Stimulated activated CD8-positive, alpha-beta memory T cell treated with anti-CD3 and anti-CD28 coated beads, Interleukin-4, amount 100 ng/mL, for 24 hours (primary cell): ENCODE measurements around the gene DARS1.
"Not testable (repeated sequence)": the region's sequence is repeated elsewhere in the genome, so short reads cannot be mapped to it uniquely, and the experiment has no call there.

ENCODE experiments used
- DNase-seq: peaks from one replicate; pipeline ENCODE4 v3.0.0-alpha.2; 2020; ENCODE audit warnings: low read depth

DARS1 gene

DNA sequence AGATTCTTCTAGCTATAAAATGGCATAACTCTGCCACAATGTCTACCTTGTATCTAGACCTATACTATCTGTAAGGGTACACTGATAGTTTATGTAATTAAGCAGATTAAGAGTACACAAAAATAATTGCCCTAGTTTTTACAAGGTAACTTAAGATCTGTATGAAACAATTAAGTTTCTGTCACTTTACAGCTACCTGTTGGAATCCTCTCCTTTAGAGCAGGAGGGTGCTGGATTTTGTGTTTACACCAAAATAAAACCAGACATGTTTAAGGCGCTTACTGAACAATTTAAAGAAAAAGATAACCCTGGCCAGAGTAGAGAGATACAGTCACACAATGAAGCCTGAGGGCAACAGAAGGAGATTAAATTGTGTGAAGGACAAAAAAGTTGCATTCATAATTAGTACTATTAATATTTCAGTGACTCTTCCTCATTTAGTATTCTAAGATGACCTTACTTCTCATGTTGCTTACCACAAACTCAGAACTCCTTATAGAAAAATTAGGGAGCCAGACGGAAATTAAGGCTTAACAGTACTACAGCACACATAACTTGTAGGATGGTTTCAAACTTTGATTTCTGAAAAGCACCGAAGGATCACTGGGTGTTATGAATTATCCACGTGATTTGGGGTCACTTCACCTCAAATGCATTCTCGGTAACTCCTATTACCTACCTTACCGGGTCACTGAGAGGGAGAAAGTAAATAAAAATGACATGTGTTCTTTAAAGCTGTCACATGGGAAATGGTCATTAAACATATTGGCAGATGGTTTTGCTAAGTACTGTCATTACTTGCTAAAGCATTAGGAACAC is 1.0 kb downstream of the DARS1 start:
- DNase-seq, result no peak

DNA sequence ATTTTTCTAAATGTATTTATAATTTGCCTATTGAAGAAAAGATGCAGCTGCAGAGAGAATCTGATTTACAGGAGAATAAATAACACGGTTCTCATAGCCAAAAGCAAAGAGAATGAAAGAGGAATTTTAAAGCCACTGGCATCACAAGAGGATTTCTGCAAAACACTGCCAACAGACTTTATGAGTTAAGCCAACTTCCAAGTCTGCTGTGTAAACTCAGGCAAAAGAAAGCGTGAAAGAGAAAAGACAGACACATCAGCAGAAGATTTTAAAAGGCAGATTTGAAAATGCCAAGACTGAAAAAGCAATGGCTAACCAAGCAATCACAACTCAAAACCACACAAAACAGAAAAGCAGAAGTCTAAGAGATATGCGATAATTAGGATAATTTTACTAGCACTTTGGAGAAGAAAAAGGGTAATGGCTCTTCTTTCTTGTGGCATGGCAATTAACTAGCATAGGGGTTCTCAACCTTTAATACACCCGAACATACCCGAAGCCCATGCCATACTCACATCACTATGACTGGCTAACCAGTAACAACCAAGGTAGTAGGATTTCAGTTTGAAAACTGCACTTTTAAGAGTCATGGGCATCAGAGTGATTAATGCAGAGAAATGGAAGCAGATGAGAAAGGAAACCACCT is 4.9 kb downstream of the DARS1 start:
- DNase-seq, result no peak

DNA sequence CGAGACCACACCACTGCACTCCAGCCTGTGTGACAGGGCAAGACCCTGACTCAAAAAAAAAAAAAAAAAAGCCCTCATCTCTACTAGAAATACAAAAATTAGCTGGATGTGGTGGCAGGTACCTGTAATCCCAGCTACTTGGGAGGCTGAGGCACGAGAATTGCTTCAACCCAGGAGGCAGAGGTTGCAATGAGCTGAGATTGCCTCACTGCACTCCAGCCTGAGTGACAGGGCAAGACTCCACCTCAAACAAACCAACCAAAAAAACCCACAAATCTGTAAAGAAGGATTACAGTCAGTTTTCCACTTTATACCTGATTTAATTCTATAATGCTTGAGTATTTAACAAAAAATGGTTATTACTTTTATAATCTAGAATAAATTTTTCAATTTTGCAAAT is 9.7 kb downstream of the DARS1 start:
- no peak for DNase-seq

DNA sequence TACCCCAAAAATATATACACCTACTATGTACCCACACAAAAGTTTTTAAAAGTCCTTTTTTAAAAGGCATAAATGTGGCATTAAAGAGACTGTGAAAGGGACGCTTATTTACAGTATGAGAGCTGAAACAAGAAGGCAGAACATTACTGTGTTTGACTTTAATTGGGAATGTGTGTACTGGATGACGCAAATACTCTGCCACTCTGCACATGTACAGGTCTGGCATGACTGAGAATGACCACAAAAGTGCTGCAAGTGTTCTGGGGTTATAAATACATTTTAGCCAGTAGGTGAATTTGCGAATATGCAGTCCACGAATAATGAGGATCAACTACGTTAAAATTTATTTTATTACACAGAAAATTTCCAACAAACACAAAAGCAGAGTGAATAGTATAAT is 11.4 kb downstream of the DARS1 start:
- no peak for DNase-seq

DNA sequence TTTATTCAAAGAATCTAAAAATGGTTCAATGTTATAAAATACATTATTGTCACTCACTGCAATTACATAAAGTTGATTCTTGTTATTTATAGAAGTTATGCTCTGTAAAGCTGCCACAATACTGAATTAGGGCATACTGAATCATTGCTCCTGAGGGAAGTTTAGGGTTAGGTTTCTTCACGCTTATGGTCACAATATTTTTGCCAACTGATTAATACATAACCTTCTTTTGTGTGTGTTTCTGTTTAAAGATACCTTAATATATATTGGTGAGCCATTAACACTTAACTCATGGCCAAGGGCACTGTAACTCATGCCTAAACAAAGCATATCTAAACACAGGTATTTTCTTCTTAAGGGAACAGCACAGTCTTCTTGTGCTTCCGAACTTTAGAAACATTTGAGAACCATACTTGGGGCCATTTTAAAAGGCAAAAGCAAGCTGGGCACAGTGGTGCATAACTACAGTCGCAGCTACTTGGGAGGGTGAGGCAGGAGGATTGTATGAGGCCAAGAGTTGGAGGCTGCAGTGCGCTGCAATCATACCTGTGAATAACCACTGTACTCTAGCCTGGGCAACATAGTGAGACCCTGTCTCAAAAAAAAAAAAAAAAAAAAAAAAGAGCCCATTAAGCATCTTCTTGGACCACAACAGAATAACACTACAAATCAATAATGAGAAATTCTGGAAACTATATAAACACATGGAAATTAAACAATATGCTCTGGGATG is 15.6 kb downstream of the DARS1 start:
- DNase-seq, result no peak

DNA sequence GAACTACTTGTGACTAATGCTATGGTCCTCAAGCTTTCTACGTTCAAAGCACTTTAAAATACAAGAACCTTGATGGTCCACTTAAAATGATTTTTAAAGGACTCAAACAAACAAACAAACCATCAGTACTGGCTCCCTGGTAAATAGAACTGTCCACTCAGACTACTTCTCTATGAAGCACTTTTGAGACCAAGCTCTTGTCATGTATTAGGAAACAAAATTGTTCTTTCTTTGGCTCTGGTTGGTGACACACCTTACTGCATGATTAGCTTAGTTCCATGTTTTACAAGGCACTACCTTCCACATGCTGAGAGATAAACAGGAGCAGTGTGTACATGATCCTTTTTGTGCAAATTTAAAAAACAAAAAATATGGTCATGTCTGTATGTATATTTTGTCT is 19.7 kb downstream of the DARS1 start:
- no peak for DNase-seq

DNA sequence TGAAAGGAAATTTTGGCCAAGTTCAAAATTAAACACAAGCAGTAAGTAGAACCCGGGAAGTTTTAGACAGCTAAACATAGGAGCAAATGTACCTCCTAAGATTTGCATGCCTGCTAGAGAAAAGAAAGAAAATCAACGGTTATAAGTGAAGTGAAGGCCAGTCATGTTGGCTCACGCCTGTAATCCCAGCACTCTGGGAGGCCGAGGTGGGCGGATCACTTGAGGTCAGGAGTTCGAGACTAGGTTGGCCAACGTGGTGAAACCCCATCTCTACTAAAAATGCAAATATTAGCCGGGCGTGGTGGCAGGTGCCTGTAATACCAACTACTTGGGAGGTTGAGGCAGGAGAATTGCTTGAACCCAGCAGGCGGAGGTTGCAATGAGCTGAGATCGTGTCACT is 21.0 kb downstream of the DARS1 start:
- not testable (repeated sequence) for DNase-seq

DNA sequence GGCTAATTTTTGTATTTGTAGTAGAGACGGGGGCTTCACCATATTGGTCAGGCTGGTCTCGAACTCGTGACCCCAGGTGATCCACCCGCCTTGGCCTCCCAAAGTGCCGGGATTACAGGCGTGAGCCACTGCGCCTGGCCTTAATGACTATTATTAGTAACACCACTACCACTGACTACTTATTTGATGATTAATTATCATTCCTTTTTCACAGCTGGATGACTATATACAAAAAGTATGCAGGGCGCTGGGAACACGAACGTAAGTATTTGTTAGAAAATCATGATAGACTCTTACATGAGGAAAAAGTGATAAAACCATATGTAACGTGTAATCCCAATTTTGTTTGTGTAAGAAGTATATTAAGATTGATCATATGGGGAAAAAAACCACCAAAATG is 21.6 kb downstream of the DARS1 start:
- no peak for DNase-seq

DNA sequence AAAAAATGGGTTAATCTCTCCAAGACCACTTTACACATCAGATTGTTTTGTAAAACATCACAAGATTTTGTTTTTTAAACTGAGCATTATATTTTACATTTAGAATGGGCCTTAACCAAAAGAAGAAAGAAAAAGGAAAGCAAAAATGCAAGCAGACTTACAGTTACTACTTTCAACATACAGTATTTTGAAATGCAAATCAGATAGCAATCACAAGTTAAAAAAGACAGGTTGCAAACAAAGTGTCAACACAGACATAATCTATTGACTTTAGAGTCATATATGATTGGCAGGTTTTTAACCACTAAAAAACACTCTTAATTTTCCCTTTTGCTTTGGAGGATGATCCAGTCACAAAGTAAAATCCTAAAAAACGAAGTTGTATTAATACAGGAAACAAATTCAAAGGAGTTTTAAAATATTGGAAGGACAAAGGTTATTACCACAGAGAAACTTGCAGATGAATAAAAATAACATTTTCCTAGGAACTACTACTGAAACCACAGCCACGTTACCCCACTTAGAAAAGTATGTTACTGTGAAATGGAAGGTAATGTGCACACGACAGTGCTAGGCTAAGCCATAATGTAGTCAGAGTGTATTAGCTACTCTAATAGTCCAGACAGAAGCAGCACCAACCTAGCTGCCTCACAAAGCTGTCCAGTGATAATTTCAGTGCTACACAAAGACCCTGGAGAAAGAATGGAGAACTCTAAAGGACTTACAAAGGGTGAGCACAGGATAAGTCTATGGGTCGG is 22.9 kb downstream of the DARS1 start:
- no peak for DNase-seq

DNA sequence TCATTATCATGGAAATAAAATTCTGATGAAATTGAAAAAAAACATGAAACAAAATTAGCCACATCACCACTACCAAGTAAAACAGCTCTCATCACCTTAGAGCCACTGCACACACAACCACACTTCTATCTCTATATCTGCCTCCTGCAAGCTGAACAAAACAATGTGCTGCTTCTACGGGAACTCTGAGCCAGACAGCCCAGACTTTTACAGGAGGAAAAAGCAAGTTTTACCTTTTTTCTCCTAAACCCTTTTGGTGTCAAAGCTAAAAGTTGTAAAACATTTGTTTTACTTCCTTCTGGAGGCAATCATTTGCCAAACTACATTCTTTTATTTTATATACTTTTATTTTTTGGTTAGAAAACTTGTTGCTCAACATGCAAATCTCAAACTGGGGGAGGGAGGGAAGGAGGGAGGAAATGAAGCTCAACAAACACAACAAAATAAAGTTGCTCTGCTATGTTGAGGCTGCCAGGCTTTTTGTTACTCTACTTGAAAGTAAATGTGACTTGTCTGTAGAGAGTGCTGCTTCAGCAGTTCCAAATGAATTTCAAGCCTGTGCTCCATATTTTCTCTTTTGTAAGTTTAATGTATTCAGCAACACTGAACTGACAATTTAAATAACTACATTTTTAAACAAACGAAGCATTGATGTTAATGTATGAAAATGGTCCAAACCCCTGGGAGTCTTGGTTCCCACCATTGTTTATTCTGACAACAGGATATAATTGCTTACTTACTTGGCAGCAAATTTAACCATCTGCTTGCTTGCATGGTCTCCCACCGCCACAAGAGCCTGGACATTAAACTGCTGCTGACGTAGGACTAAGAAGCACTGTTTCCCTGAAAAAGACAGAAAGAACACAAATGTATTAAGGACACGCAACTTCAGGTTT is 24.5 kb downstream of the DARS1 start:
- DNase-seq, result no peak

DNA sequence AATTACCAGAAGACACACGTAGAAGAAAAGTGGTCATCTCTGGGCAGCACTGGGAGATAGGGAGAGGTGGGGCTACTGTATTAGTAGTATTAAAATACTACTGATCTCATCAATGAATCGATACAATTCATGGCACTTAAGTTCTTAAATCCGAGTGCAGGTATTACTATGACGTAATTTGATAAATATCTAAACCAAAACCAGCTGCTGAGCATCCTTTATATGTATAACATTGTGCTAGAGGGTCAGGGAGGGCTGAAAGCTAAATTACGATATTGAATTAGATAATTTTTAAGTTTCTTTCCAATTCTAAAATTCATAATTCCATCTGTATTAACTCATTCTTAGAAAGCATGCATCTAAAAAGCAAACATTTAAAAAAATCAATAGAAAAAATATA is 25.3 kb downstream of the DARS1 start:
- DNase-seq, result no peak

DNA sequence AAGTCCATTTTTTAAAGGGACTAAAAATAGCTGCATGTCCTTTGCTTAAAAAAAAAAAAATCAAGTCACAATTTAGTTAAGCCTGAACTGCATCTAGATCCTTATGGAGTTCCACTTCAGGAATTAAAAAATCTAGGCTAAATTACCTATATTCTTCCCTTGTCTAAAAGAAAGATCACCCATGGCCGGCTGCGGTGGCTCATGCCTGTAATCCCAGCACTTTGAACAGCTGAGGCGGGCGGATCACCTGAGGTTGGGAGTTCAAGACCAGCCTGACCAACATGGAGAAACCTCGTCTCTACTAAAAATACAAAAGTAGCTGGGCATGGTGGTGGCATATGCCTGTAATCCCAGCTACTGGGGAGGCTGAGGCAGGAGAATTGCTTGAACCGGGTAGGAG is 26.5 kb downstream of the DARS1 start:
- not testable (repeated sequence) for DNase-seq

DNA sequence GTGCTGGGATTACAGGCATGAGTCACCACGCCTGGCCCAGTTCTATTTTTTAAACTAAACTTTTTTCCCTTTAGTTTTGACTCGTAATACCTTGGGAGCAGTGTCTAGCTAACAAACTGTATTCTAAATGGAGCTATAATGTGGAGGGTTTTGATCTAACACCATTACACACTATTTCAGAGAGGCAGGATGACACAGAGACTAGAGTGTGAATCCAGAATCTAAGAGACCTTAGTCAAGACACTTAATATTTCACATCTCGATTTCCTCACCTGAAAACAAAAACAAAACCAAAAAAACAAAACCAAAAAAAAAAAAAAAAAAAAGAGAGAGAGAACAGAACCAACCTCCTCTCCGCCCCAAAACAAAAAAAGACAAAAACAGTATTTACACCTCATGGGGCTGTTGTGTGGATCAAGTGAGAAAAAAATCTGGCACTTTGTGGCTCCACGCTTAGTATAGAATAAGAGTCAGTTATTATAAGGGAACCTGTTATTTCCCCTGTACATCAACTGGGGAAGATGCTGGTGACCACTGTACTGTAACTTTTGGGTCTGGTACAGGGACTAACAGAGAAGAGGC is 31.3 kb downstream of the DARS1 start:
- no peak for DNase-seq

DNA sequence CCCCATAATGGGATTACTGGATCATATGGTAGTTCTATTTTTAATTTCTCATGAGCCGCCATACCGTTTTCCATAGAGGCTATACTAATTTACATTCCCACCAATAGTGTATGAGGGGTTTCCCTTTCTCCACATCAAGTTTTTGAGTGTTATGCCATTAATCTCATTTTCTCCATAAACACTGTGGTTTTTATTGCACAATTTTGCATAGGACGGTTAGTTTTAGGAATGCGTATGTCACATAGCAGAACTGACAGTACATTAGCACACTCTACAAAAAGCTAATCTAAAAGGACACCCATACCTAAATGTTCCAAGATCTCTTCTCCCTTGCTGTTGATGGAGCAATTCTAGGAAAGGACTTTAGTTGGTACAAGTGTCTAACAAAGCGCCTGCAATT is 32.5 kb downstream of the DARS1 start:
- no peak for DNase-seq

DNA sequence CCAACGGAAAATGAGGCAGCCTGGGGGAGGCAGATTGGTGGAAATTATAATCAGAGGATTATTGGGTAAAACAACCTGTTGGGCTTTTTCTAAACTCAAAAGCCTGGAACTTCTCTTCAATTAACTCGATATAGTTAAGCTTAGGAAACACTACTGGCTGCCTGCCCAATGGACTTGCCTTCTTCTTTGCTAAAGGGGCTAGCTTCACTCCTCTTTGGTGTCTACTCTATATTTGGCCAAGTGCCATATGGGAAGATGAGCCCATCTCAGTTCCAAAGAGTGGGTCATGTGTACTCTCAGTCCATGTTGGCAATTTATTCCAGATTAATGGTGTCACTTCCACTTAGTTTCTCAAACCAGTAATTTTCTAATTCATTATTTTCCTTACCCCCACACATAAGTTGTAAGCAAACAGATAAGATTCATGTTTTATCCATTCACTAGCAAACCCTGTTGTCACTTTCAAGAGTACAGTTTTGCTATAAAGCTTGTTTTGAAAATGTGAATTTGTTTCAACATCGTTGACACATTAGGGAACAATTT is 34.3 kb downstream of the DARS1 start:
- no peak for DNase-seq

DNA sequence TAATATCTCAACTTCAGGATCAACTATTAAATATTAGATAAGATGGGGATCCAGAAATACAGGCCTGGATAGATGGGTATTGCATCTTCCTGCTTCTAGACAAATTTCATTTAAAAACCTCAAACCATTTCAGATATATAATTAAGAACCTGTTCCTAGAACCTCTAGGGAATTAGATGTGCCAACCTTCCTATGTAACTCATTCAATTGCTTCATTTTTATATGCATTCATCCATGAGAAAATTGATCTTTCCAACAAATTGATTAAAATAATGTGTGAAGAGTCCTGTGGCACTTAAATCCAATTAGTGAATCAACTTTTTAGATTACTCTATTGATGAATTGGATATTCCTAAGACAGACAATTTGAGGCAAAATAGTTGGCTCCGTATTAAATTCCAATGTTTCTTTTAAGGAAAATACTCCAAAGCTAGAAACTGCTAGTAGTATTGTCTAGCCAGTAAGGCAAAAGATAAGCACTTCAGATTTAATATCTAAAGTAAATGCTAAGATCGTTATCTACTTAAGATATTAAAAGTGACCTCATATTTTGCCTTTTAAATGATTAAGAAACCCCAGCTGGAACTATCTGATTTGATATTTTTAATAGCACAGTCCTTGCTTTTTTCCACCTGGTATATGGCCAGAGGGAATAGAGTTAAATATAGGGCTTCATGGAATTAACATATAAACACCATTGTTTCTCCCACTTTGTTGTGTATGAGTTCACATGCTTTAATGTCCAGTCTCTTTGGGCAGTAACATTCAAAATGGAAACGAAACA is 35.8 kb downstream of the DARS1 start:
- no peak for DNase-seq

DNA sequence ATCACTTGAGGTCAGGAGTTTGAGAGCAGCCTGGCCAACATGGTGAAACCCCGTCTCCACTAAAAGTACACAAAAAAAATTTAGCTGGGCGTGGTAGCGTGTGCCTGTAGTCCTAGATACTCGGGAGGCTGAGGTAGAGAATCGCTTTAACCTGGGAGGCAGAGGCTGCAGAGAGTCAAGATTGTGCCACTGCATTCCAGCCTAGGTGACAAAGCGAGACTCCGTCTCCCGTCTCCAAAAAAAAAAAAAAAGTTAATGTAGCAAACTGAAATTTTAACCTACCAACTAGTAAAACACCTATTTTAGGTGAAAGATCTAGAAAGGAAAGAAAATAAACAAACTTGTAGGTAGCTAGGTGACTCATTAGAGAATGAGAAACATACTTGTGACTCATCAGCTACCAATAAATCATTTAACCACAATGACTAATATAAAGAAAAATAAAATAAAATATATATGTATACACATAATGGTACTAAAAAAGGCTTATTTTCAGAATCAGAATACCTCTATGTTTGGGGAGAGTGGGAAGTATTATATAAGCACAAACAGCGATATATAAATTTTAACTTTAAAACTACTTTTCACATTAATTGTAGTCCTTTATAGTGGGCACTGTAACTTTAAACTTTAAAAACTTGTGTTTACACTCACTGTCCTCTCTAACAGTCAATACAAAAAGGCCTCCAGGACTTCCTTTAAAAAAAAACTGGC is 36.6 kb downstream of the DARS1 start:
- no peak for DNase-seq

DNA sequence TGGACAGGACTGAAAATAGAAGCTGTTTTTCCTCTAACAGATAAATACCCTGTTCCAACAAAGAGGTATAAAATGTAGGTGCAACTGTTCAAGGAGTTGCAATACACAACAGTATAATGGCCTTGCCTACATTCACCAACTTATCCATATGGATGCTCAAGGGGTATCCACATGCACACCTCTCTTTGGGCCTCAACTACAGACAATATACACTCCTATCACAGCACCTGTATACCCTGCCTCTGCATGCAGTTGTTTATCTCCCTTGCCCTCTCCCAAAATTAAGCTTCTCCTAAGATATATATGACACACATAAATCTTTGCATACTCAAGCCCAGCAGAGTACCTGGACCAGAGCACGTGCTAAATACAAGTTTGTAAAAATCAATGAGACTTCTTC is 37.3 kb downstream of the DARS1 start:
- no peak for DNase-seq

DNA sequence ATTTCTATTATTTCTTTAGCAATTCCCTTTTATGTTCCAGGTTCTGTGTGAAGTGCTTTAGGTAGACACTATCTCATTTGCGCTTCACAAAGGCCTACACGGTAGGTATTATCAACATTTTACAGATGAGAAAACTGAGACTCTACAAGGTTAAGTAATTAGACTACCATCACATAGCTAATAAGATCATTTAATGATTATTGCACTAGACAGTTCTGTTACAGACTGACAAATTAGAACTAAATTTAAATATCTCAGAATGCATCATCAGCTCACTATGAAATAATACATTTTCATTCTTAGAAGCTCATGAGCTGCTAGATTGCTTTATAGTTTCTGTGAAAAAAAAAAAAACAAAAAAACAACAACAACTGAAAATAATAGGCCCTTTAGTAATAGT is 37.9 kb downstream of the DARS1 start:
- DNase-seq, result no peak
